GM12878 (cell line): ENCODE data around the gene DGKI.

Experiments
- EZH2 ChIP-seq: IDR thresholded peaks from 2 replicates; pipeline ENCODE4 v1.6.1; 2012; ENCODE audit warnings: low read depth, mild to moderate bottlenecking, control low read depth, inconsistent platforms, low read length, borderline replicate concordance; ENCODE audit not compliant: control insufficient read depth
- MXI1 ChIP-seq: fragments of 150-350 bp; IDR thresholded peaks from 2 replicates; pipeline ENCODE4 v1.6.1; 2011; ENCODE audit warnings: low read depth, mild to moderate bottlenecking, inconsistent platforms, low read length, improper control_type of control experiment

GRCh38 chr7:137877027-137877675 is 30.4 kb upstream of the DGKI start:
- TF ChIP-seq MXI1, result no peak
- TF ChIP-seq EZH2, result no peak
